HCT116 (cell line): Measurements from ENCODE around the gene FGD5. TPM values are rescaled to one million over a fixed set of nuclear protein-coding genes. Genes with fewer than 3 reads are reported as not detected.

Experiments used
- ATAC-seq: fragments of 200-7000 bp; cut with Tn5 transposase; 2 replicates; pipeline ENCODE4 v1.9.1; 2020; ENCODE audit warnings: mild to moderate bottlenecking, moderate library complexity
- BruUV-seq: library from RNA; stranded (reverse); fragments of 400-500 nt; replicated peaks from 2 replicates; lab custom pipeline; 2021; lab: Mats Ljungman, UMichigan
- CTCF ChIA-PET: fragments of 300-600 bp; sonication (Branson Sonifier 250); formaldehyde crosslinking; loops from one replicate; lab custom pipeline; 2021; ENCODE audit warnings: antibody characterized with exemption; lab: Charles Lee
- POLR2A ChIA-PET: fragments of 300-600, 350-600 bp; sonication (Branson Sonifier 250); formaldehyde crosslinking; loops from one replicate; lab custom pipeline; 2021; ENCODE audit warnings: antibody characterized with exemption; lab: Charles Lee
- RAD21 ChIA-PET, 2 experiments: fragments of 300-600 bp; sonication (Branson Sonifier 250); formaldehyde crosslinking; loops; one replicate each; lab custom pipeline; 2023; ENCODE audit warnings: low total read pairs in 2 of 2; ENCODE audit not compliant: uncharacterized antibody in 2 of 2, unreplicated experiment in 2 of 2, low non-redundant PET in 1 of 2; lab: Charles Lee
- DNase-seq: peaks from one replicate; pipeline ENCODE4 v3.0.0-alpha.2; 2010; ENCODE audit warnings: low read depth, low spot score
- H2AFZ ChIP-seq: fragments of 200-600 bp; shearing (Covaris generic), sonication (generic); 2 replicates; pipeline ENCODE4 v1.6.1; 2017; ENCODE audit warnings: low read depth, mixed run types, mixed read lengths, antibody characterized with exemption, low read length; ENCODE audit not compliant: poor library complexity, severe bottlenecking
- H3K27ac ChIP-seq: 2 replicates; pipeline ENCODE4 v1.5.1; 2012; ENCODE audit warnings: low read depth, low read length
- H3K27me3 ChIP-seq: fragments of 200-600 bp; sonication (generic); 2 replicates; pipeline ENCODE4 v1.6.1; 2016; ENCODE audit warnings: mixed run types, low read length, mixed read lengths; ENCODE audit not compliant: insufficient read depth
- H3K36me3 ChIP-seq, 2 experiments: fragments of 200-500 bp in 1 of 2; fragments of 200-600 bp in 1 of 2; sonication (Bioruptor generic) in 1 of 2; sonication (generic) in 1 of 2; 2 replicates each; pipeline versions ENCODE4 v1.5.1 to v1.6.1; 2014 to 2016; ENCODE audit warnings: low read length in 2 of 2, inconsistent platforms in 1 of 2, mixed read lengths in 1 of 2, mixed run types in 1 of 2; ENCODE audit not compliant: insufficient read depth in 2 of 2, control insufficient read depth in 1 of 2
- H3K4me1 ChIP-seq, 2 experiments: fragments of 200-600 bp in 1 of 2; sonication (generic) in 1 of 2; 2 replicates each; pipeline versions ENCODE4 v1.5.1 to v1.6.1; 2012 to 2017; ENCODE audit warnings: low read length in 2 of 2, inconsistent platforms in 1 of 2, mild to moderate bottlenecking in 1 of 2, mixed read lengths in 1 of 2, mixed run types in 1 of 2, moderate library complexity in 1 of 2; ENCODE audit not compliant: insufficient read depth in 2 of 2, control insufficient read depth in 1 of 2
- H3K4me2 ChIP-seq: fragments of 200-600 bp; sonication (generic); 2 replicates; pipeline ENCODE4 v1.6.1; 2017; ENCODE audit warnings: mixed run types, low read length, mixed read lengths
- H3K4me3 ChIP-seq, 2 experiments: fragments of 200-600 bp in 1 of 2; sonication (generic) in 1 of 2; replicated peaks in 1 of 2; 2 replicates each; pipeline ENCODE4 v1.5.1; 2011 to 2016; ENCODE audit warnings: low read length in 2 of 2, control low read depth in 1 of 2, low read depth in 1 of 2, mild to moderate bottlenecking in 1 of 2, mixed read lengths in 1 of 2, mixed run types in 1 of 2
- H3K79me2 ChIP-seq: fragments of 200-600 bp; sonication (generic); 2 replicates; pipeline ENCODE4 v1.6.1; 2017; ENCODE audit warnings: mild to moderate bottlenecking, mixed run types, low read length, moderate library complexity, mixed read lengths; ENCODE audit not compliant: insufficient read depth
- H3K9ac ChIP-seq: fragments of 200-600 bp; sonication (generic); 2 replicates; pipeline ENCODE4 v1.6.1; 2016; ENCODE audit warnings: low read length, mixed read lengths
- H3K9me2 ChIP-seq: fragments of 200-600 bp; sonication (generic), shearing (Covaris generic); 2 replicates; pipeline ENCODE4 v1.6.1; 2017; ENCODE audit warnings: mixed run types, mild to moderate bottlenecking, moderate library complexity; ENCODE audit not compliant: insufficient read depth
- H3K9me3 ChIP-seq, 2 experiments: fragments of 200-500 bp in 1 of 2; fragments of 200-600 bp in 1 of 2; sonication (Bioruptor generic) in 1 of 2; sonication (generic) in 1 of 2; 2 replicates each; pipeline ENCODE4 v1.6.1; 2014 to 2017; ENCODE audit warnings: low read length in 2 of 2, mixed read lengths in 2 of 2, inconsistent platforms in 1 of 2, low read depth in 1 of 2, mild to moderate bottlenecking in 1 of 2, mixed run types in 1 of 2, moderate library complexity in 1 of 2; ENCODE audit not compliant: control insufficient read depth in 1 of 2, insufficient read depth in 1 of 2
- H4K20me1 ChIP-seq: fragments of 200-600 bp; sonication (generic), shearing (Covaris generic); 2 replicates; pipeline ENCODE4 v1.6.1; 2017; ENCODE audit warnings: mixed run types, mild to moderate bottlenecking, moderate library complexity; ENCODE audit not compliant: insufficient read depth
- CBX3 ChIP-seq: IDR thresholded peaks from 2 replicates; pipeline ENCODE4 v1.6.1; 2012; ENCODE audit warnings: low read depth
- CTCF ChIP-seq, 3 experiments: fragments of 200-600 bp in 1 of 3; sonication (generic) in 1 of 3; IDR thresholded peaks in 2 of 3; conservative IDR thresholded peaks in 1 of 3; 2 replicates each; pipeline ENCODE4 v1.5.1; 2012 to 2017; ENCODE audit warnings: low read depth in 2 of 3, low read length in 2 of 3, antibody characterized with exemption in 1 of 3, borderline replicate concordance in 1 of 3, control low read depth in 1 of 3, mild to moderate bottlenecking in 1 of 3, mixed read lengths in 1 of 3, mixed run types in 1 of 3, moderate library complexity in 1 of 3; ENCODE audit not compliant: insufficient read depth in 1 of 3
- EZH2 ChIP-seq: fragments of 200-600 bp; sonication (generic); IDR thresholded peaks from 2 replicates; pipeline ENCODE4 v1.6.1; 2017; ENCODE audit warnings: antibody characterized with exemption, mixed run types
- EZH2phosphoT487 ChIP-seq: fragments of 200-600 bp; IDR thresholded peaks from 2 replicates; pipeline ENCODE4 v1.6.1; 2018; ENCODE audit warnings: antibody characterized with exemption, borderline replicate concordance
- FOSL1 ChIP-seq: IDR thresholded peaks from 2 replicates; pipeline ENCODE4 v1.6.1; 2012; ENCODE audit warnings: low read depth
- JUND ChIP-seq: IDR thresholded peaks from 2 replicates; pipeline ENCODE4 v1.6.1; 2012
- POLR2A ChIP-seq: IDR thresholded peaks from 2 replicates; pipeline ENCODE4 v1.7.0; 2011; ENCODE audit warnings: borderline replicate concordance; ENCODE audit not compliant: insufficient read depth, insufficient read length; ENCODE audit errors: extremely low read depth
- POLR2AphosphoS5 ChIP-seq: IDR thresholded peaks from 2 replicates; pipeline ENCODE4 v1.6.1; 2011; ENCODE audit warnings: mild to moderate bottlenecking, low read depth, low read length, moderate library complexity
- RAD21 ChIP-seq: IDR thresholded peaks from 2 replicates; pipeline ENCODE4 v1.6.1; 2012; ENCODE audit warnings: low read depth, mild to moderate bottlenecking
- SRF ChIP-seq: IDR thresholded peaks from 2 replicates; pipeline ENCODE4 v1.6.1; 2012; ENCODE audit warnings: low read depth
- TCF7L2 ChIP-seq: IDR thresholded peaks from 2 replicates; pipeline ENCODE4 v1.7.0; 2011; ENCODE audit warnings: borderline replicate concordance, inconsistent platforms; ENCODE audit not compliant: insufficient read depth, insufficient read length; ENCODE audit errors: extremely low read depth
- YY1 ChIP-seq: IDR thresholded peaks from 2 replicates; pipeline ENCODE4 v1.6.1; 2011; ENCODE audit warnings: low read length, low read depth, moderate library complexity, mild to moderate bottlenecking; ENCODE audit not compliant: insufficient replicate concordance; ENCODE audit errors: extremely low read depth
- ZBTB33 ChIP-seq: IDR thresholded peaks from 2 replicates; pipeline ENCODE4 v1.6.1; 2011; ENCODE audit warnings: mild to moderate bottlenecking, low read length, moderate library complexity; ENCODE audit not compliant: insufficient replicate concordance; ENCODE audit errors: extremely low read depth
- ZFX ChIP-seq: fragments of 450-650 bp; IDR thresholded peaks from 2 replicates; pipeline ENCODE4 v1.6.1; 2017
- intact Hi-C: fragments of 100-400 bp; cut with micrococcal nuclease; formaldehyde crosslinking; loops from 2 replicates; pipeline ENCODE4 v1.10.0; 2022
- total RNA-seq: library from RNA; stranded (reverse); gene quantifications from one replicate; pipeline ENCODE4 v1.2.1, GENCODE V29; 2021; ENCODE audit not compliant: unreplicated experiment

Gene FGD5
- total RNA-seq, 1 experiment from 2014 or later, result 0.22 TPM

GRCh38 chr3:14852717-14853116 is 34.0 kb downstream of the FGD5 start:
- no peaks in the 10 kb centered on the region for H3K79me2 ChIP-seq
- H3K9me2 ChIP-seq, result no peaks in the 10 kb centered on the region
- 0 out of 4 replicates have a peak, but pooled peaks cover 0 to 3% of the 10 kb centered on the region in 2 experiments for H3K9me3 ChIP-seq
- no peaks in the 10 kb centered on the region for H4K20me1 ChIP-seq
- ChIA-PET CTCF (interaction anchor here (0.7 kb wide), 1 partner anchor 183 kb away, joined by 3 read pairs; no protein-coding TSS in a partner anchor), RAD21 (no interaction called here)
- H3K27ac ChIP-seq, result no peak overlapping the region
- H3K36me3 ChIP-seq, result no peaks in the 10 kb centered on the region
- no peak overlapping the region for H3K9ac ChIP-seq
- intact Hi-C loops, result no loop called here
- H3K4me3 ChIP-seq, result no peak overlapping the region
- no peak for TF ChIP-seq CTCF (IDR thresholded peaks at IDR 0.05 in 2 of 3, conservative IDR thresholded peaks at IDR 0.05 in 1 of 3; ENCODE audit: borderline replicate concordance in 1 of 3, insufficient read depth in 1 of 3, low read depth in 2 of 3, low read length in 2 of 3)
- TF ChIP-seq FOSL1, result no peak
- TF ChIP-seq EZH2phosphoT487, result no peak
- no peak for TF ChIP-seq ZBTB33
- no peak for TF ChIP-seq ZFX
- TF ChIP-seq SRF, result no peak
- no peak for TF ChIP-seq CBX3
- TF ChIP-seq JUND, result no peak
- TF ChIP-seq RAD21, result no peak
- TF ChIP-seq EZH2, result no peak
- no peak for TF ChIP-seq POLR2AphosphoS5
- no peak for TF ChIP-seq POLR2A
- TF ChIP-seq YY1, result no peak
- no peak for TF ChIP-seq TCF7L2
- TF ChIP-seq, all 23 proteins: peak for 0
- POLR2A ChIA-PET, result no interaction called here
- Histone ChIP-seq H3K4me2 (no peak overlapping the region), H3K4me1 (peaks cover 8 to 10% of the 10 kb centered on the region in 2 experiments), H2AFZ (no peak overlapping the region), H3K27me3 (peaks cover 11% of the 10 kb centered on the region; the same call in 1 of the 2 replicates)
- BruUV-seq, result no TSS peak
- no peak for DNase-seq
- ATAC-seq, result no peak
